GM21576 (cell line): Measurements from ENCODE around the gene CCNF.

Experiments
- ATAC-seq: cut with Tn5 transposase; IDR thresholded peaks from one replicate; pipeline ENCODE4 v1.9.1; 2021; ENCODE audit warnings: mild to moderate bottlenecking, moderate library complexity; ENCODE audit not compliant: unreplicated experiment

CCNF gene

DNA sequence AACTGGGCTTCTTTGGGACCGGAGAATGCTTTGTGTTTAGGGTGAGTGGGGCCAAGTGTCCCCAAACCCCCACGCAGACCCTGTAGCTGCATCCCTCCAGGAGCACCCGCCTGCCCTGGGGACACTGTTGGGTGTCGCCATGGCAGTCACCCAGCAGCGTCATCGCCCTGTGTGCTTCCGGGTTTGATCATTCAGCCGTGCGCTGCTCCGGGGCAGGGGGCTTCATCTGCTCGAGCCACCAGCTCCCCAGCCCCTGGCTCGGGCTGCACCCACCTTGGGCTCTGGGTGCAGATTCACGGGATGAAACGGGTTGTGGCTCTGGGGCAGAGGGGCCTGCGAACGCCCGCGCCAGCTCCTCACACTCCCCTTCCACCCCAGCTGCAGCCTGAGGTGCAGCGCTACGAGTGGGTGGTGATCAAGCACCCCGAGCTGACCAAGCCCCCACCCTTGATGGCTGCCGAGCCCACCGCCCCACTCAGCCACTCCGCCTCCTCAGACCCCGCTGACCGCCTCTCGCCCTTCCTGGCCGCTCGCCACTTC lies 70.7 kb downstream of the CCNF start:
- ATAC-seq: no peak

DNA sequence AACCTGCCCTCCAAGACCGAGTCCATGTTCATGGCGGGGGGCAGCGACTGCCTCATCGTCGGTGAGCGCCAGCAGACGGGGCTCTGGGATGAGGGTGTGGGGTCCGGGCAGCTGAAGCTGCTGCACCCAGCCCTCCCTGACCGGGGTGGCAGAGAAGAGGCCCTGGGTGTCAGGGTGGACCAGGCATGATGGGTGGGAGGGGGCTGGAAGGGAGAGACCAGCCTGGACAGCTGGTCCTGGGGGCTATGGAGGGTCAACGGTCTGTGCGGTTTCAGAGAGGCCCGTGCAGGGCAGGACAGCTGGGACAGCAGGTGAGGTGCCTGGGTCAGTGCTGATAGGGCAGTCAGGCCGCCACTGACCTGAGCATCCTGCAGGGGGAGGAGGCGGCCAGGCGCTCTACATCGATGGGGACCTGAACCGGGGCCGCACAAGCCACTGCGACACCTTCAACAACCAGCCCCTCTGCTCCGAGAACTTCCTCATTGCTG lies 71.2 kb downstream of the CCNF start:
- ATAC-seq: no peak

DNA sequence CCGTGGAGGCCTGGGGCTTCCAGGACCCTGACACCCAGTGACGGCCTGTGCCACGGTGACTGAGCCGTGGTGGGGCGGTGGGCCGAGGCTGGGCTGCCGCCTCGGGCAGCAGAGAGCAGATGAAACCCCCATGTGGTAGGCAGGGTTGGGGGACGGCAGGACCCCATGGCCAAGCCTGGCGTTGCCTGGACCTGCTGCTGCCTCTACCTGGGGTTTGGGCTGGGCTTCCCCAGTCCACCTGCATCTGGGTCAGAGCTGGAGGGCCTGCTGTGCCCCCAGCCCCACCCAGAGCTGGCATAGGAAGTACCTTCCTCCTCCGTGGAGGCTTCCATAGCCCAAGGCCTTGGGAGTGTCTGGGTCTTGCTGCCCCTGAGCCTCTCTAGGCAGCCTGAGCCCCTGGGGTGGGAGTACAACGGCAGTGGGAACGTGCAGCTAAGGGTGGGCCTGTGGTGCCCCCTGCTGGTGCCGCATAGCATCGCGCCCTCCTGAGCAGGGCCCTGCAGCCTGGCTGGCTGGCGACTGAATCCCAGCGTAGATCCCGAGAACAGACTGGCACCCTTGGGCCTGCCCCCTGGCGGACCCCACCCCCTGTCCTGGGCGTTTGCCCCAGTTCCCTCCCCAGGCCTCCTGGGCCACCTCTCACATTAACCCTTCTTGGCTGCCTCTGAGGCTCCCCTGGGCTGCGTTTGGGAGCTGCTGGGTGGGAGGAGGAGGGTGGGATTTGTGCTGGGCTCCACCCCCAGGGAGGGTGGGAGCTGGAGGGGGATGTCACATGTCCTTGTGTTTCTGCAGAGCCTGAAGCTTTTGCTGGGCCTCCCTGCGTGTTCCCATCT lies 71.9 kb downstream of the CCNF start:
- ATAC-seq: no peak

DNA sequence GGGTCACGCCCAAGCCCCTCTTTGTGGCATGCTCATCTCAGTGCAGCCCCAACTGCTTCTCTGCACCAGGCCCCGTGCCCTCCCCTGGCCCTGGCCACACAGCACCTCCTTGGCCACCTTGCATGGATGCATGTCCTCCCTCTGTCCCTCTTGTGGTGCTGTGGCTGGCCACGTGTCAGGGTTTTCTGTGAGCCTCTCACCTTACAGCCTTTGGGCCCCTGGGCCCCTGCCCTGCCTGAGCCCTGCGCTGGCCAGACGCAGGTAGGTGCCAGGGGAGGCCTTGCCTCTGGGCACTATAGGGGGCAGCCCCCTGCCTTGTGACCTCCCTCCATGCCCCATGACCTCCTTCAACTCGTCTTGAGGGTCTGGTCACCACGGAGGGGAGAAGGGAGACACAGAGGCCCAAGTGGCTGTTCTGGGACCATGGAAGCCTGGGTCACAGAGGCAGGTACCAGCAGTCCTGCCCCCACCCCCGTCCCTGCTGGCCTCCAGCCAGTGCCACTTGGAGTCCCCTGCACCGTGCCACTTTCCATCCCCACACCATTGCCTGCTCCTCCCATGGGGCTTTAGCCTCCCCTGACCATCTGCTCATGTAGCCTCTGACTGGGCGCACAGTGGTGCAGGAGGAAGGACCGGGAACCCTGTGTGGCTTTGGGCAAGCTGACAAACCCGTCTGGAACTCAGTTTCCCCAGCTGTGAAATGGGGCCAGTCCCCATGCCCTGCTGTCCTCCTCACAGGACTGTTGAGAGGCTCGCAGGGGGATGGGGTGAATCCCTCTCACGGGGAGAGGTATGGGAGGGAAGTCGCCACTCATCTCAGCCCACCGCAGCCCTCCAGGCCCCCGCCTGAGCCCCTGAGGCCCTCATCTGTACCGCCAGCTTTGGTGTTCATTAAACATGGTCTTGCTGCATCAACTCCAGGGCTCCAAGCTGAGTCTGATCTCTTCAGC lies 73.0 kb downstream of the CCNF start:
- no peak for ATAC-seq

DNA sequence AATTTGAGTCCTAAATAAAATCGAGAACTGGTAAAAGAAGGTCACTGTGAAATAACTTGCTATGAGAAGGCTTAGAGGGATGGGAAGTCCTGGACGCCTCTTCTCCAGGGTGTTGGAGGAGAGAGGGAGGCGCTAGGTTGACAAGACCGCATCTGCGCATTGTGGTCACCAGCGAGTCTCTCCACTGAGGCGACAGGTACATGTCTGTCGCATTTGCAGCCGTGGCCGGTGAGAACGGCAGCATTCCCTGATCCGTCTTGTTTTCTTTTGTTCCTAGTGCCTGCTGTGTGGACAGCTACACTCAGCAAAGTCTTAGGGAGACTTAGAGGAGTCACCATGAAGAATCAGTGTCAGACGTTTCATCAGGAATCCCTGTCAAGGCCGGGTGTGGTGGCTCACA lies 76.4 kb downstream of the CCNF start:
- no peak for ATAC-seq

DNA sequence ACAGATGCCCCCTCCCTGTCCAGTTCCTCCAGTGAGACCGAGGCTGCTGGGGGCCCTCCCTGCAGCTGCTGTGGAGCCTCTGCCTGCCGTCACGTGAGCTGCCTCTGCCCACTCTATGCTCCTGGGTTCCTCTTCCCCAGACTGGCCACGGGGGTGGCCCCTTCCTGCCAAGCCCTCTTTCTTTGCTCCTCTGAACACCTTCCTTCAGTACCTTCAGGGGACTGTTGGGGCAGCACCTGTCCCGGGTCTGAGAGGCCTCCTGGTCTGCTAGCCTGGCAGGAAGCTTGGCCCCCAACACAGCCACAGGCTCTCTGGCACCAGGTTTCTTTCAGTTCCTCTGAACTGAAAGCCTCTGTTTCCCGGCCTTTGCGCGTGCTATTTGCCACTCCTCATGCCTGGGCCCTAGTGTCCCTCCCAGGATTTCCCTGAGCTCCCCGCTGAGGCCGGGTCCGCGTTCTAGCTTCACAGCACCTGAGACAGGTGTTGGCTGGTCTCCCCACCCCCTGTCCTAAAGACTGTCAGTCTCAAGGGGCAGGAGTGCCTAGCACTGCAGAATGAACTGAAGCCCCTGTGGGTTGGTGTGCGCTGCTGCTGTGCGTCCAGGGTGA lies 77.9 kb downstream of the CCNF start:
- ATAC-seq: peak; percentile 44

DNA sequence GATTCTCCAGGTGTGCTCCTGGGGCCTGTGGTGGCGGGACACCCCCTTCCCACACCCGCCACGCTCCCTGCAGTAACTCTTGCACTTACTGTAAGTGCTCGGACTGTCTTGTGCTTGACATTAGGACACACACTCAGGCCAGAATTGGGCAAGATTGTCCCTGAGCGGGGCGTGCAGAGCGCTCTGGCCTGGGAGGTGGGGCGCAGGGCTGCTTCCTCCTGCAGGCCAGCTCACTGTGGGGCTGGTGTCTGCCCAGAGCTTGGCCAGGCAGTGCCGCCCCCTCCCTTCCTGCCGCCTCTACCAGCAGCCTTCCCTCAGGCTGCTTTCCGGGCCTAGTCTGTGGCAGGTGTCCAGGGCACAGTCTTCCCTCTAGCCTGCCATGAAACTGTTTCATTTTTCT lies 78.4 kb downstream of the CCNF start:
- peak; percentile 9 for ATAC-seq
